Choroid plexus epithelial cell (primary cell): Measurements from ENCODE around the gene EDNRB.

Experiments
- DNase-seq: peaks from one replicate; pipeline ENCODE4 v3.0.0-alpha.2; 2010; ENCODE audit warnings: low read depth
- H3K4me3 ChIP-seq: 2 replicates; pipeline ENCODE4 v1.5.1; 2011; ENCODE audit warnings: low read depth, mild to moderate bottlenecking, control low read depth, low read length, moderate library complexity
- TF ChIP-seq, protein P1 (sequence below): conservative IDR thresholded peaks from 2 replicates; pipeline ENCODE4 v1.5.1; 2011; ENCODE audit warnings: low read depth, mild to moderate bottlenecking, control low read depth, inconsistent platforms, low read length, moderate library complexity

EDNRB gene

DNA sequence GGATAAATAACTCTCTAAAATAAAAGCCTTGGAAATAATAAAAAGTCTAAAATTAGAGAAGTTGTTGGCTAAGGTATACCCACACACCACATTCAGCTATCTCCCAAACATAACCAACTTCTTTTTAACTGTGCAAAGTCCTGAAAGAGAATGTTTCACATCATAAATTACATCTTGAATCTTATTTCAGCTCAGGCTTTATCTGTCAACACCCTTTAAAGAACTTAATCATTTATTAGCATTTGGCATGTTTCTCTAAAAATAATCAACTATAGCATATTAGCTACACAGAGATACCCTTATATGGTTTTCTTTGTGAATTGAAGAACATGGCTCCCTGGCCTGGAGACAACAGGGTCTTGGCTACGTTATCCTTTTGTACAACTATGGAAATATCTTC lies 6.9 kb downstream of the EDNRB start:
- H3K4me3 ChIP-seq, result no peak overlapping the region
- no peak for DNase-seq
- TF ChIP-seq, protein P1, sequence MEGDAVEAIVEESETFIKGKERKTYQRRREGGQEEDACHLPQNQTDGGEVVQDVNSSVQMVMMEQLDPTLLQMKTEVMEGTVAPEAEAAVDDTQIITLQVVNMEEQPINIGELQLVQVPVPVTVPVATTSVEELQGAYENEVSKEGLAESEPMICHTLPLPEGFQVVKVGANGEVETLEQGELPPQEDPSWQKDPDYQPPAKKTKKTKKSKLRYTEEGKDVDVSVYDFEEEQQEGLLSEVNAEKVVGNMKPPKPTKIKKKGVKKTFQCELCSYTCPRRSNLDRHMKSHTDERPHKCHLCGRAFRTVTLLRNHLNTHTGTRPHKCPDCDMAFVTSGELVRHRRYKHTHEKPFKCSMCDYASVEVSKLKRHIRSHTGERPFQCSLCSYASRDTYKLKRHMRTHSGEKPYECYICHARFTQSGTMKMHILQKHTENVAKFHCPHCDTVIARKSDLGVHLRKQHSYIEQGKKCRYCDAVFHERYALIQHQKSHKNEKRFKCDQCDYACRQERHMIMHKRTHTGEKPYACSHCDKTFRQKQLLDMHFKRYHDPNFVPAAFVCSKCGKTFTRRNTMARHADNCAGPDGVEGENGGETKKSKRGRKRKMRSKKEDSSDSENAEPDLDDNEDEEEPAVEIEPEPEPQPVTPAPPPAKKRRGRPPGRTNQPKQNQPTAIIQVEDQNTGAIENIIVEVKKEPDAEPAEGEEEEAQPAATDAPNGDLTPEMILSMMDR, result no peak

DNA sequence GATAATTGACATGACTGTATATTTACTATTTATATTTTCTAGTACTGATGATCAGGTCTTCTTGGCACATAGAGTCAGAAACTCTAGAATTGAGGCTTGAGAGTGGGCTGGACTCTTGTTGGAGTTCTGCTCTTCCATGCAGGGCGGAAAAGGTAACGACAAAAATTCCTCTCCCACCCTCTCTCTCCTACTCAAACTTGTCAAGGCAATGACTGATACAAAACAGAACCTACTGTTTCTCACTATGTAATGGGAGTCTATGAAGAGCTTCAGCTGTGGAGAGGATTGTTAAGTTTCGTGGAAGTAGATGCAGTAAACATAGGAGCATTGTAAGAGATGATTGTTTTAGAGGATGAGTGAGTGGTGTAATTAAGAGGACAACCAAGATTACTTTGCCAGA lies 8.8 kb downstream of the EDNRB start:
- no peak for DNase-seq
- no peak overlapping the region for H3K4me3 ChIP-seq
- TF ChIP-seq, protein P1, result no peak

DNA sequence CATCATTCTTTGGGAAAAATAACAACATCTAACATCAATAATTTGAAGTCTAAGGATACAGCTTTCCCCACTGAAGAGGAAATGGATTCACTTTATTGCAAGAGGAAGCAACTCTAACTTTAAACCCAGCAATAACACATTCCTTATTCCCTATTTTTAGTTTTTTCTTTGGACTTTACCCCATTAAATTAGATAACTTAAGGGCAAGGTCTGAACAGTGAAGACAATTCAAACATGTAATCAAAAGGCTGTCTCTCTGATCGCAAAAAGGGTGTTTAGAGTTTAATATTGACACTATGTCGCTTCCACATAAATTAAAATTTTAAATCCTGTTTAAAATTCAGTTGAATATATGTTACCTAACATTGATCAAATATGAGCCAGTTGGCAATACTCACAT lies 10.1 kb downstream of the EDNRB start:
- H3K4me3 ChIP-seq, result no peak overlapping the region
- TF ChIP-seq, protein P1, result no peak
- no peak for DNase-seq

DNA sequence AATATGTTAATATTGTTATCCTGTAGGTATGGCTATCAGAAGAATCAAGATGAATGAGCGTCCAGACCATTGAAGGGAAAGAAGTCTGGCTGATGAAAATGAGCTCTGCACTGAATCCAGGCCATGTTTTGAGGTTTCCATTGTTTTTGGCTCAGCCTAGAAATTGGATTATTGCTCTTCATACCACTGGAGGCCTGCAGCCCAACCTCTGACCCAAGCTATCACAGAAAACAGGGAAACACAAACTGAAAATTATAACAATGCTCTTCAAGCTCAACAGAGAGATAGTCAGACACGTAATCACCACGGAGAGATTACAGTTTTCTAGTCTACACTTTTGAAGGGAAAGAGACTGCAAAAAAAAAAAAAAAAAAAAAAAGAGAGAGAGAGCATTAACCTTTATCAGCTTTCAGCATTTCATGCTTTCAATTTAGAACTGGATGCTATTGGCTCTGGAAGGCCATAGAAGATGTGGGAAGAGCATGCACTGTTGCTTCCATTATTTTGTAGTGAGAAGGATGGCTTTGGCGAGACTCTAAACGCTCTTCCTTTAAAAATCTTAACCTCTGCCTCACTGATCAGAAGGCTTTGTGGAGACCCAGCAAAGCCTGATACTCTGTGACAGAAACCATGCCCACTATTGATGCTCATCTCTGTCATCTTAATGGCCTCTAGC lies 10.8 kb downstream of the EDNRB start:
- no peak overlapping the region for H3K4me3 ChIP-seq
- no peak for DNase-seq
- TF ChIP-seq, protein P1, result no peak

DNA sequence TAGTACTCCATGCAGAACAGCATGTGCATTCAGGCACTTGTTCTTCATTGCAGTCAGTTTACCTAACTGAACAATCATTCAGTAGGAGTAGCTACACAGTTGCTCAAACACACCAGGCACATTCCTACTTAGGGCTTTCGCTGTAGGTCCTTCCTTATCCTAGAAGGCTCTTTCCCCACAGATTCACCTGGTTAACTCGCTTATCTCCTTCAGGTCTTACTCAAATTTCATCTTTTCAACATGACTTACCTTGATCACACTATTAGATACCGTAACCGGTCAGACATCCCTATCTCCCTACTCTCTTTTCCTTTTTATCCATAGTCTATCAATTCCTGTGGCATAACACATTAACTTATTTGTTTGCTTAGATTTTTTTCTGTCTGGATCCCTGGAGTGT lies 14.6 kb downstream of the EDNRB start:
- no peak overlapping the region for H3K4me3 ChIP-seq
- no peak for DNase-seq
- TF ChIP-seq, protein P1, result no peak

DNA sequence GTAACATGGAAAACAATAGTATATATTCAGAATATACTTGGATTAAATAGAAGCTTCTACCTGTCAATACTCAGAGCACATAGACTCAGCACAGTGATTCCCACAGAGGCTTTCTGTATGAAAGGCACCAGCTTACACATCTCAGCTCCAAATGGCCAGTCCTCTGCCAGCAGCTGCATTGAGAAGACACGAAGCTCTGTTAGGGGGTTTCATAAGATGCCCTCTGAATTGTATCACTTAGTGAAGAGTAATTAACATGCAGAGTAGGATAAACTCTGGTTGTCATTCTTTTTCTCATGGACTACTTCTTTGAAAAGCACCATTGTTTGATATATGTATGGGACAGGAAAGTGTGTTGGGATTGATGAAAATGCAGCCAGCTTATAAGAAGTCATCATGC lies 15.2 kb downstream of the EDNRB start:
- TF ChIP-seq, protein P1, result no peak
- no peak overlapping the region for H3K4me3 ChIP-seq
- DNase-seq, result no peak

DNA sequence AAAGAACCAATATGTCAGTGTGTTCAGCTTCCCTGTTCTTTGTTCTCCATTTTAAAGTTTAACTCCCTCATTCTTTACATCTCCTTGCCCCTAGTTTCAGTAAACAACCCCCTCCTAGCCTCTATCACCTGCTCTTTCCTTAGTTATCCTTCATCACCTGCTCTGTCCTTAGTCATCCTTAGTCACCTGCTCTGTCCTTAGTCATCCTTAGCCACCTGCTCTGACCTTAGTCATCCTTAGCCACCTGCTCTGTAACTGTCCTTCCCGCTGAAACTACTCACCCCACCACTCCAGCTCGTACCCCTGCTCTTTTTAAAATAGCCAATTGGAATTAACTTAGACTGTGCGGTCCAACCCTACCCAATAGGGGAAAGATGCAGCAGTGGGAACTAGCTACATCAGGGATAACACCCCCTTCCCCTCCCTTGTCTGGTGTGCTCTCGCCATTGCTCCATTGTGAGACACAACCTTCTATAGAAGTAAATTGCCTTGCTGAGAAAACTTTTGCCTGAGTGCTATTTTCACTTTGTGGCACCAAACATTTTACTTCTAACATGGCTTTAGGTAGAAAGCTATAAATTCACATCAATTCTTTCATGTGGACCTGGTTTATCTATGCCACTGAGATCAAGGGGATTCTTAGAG lies 16.2 kb downstream of the EDNRB start:
- TF ChIP-seq, protein P1, result no peak
- no peak for DNase-seq
- no peak overlapping the region for H3K4me3 ChIP-seq
